GM18867 (cell line): ENCODE results near the gene ADGRF3.
"Not testable (repeated sequence)": the region's sequence is repeated elsewhere in the genome, so short reads cannot be mapped to it uniquely, and the experiment has no call there.

Source experiments
- ATAC-seq: cut with Tn5 transposase; IDR thresholded peaks from one replicate; pipeline ENCODE4 v1.9.1; 2021; ENCODE audit warnings: mild to moderate bottlenecking, moderate library complexity; ENCODE audit not compliant: unreplicated experiment

The ADGRF3 gene

DNA sequence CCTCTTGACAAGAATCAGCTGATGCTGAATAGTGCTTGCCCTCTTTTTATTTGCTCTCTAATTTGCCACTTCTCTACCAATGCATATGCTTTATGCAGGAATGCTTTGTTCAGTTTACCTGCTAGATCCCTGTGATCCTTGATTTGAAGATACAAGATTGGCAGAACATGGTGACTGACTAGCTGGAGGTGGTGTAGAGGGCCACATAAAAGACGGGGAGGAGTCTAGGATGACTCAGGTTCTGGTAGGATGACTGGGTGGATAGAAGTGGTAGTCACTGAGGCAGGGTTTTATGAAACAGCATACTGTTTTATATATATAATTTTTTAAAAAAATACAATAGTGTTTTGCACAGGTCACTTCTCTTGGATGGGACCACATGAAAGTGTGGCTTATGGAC lies 6.3 kb upstream of the ADGRF3 start:
- ATAC-seq: no peak

DNA sequence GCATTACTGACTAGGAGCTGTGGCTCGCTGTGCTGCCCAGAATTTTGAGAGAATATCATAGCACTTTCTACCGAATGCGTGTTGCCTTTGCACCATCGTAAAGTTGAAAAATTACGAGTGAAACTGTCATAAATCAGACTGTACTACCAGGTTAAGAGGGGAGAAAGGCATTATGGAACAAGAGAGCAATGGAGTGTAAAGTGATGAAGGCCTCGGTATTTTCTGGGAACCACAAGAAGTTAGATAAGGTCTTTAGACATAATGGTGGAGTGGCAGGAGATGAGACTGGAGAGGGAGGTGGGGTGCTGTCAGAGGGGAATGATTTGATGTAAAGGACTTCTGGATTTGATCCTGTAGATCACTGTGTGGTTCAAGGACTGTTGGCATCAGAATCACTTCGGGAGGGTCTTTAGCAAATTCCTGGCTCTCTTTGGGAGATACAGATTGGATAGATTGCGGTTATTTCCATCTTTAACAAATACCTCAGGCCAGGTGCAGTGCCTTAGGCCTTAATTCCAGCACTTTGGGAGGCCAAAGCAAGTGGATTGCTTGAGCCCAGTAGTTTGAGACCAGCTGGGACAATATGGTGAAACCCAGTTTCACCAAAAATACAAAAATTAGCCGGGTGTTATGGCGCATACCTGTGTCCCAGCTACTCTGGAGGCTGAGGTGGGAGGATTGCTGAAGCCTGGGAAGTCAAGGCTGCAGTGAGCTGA lies 4.9 kb upstream of the ADGRF3 start:
- no peak for ATAC-seq

DNA sequence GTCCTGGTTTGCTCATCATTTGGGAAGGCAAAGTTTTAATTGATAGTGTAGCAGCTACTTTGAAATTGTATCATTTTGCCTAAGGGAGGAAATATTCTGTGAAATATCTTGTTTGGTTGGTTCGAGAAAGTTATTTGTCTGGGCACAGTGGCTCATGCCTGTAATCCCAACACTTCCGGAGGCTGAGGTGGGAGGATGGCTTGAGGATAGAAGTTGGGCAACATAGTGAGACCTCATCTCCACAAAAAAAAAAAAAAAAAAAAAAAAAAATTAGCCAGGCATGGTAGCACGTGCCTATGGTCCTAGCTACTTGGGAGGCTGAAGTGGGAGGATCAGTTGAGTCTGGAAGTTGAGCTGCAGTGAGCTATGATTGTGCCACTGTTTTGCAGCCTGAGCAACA lies 3.1 kb upstream of the ADGRF3 start:
- no peak for ATAC-seq

DNA sequence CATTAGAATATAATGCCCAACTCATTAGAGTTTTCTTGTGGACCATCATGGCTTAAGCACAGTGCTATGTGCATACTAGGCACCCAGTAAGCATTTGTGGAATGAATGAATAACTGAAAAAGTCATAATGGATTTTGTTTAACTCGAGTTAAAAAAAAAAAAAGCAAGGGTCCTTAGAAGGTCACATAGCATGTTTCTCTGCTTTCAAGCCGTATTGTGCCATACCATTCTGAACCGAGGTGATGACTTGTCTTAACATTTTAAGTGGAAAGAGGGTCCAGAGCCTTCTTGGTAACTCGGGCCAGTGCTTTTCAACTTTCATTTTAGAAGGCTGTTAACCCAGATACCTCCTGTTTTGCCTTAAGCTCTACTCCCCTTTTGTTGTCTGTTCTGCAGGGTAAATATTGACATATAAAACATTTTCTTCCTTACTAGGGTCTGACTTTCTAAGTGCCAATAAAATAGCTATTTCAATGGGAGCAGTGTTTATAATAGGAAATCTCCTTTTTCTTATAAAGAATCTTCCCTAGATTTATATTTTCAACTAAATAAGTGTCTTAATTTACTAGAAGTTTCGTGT lies 787 bp upstream of the ADGRF3 start:
- no peak for ATAC-seq

DNA sequence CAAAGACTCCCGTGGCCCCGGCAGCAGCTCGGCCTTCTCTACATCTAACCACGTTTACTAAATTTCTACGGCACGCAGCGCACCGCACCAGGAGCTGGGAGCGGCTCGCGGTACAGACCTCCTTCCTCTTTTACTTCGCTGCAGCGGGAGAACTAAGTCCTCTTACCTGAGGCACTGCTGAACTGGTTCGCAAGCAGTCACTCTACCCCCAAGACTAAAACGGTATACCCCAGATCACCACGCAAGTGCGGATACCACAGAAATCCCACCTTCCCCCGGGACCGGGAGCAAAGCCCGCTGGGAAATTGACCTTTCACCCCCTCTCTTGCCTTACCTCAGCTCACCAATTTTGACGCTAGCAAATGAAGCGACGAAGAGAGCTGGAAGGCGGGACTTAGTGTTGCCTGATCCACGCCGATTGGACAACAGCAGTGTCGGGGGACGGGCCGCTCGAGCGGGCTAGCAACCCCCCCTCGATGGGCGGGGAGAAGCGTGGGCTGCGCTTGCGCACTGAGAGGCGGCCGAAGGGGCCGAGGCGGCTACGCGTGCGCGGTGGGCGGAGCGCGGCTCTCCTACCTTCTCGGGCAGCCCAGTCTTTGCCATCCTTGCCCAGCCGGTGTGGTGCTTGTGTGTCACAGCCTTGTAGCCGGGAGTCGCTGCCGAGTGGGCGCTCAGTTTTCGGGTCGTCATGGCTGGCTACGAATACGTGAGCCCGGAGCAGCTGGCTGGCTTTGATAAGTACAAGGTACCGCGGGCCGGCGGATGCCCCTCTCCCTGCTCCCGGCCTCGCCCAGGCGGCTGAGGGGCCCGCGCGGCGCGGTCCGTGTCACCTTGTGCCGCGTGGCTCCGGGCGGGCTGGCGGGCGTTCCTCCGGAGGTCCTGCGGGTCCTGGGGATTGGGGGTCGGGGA lies 790 bp downstream of the ADGRF3 start, which contains the start of gene SELENOI:
Gene SELENOI, plus strand, starts transcription at position 599 of the 909 bp plus-strand sequence. Its CDS starts 90 bp downstream, at position 689.
- ATAC-seq: peak; percentile 95

DNA sequence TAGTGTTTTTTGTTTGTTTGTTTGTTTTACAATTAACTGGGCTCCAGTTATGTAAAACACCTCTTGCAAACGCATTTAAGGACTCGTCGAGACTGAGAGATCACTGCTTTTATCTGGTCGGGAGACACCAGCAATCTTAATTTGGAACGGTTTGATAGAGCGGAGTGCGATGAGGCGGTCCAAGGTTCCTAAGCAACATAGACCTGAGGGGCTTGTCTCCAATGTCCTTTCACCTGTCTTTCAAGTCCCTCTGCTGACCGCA lies 1.4 kb downstream of the ADGRF3 start:
- ATAC-seq: no peak

DNA sequence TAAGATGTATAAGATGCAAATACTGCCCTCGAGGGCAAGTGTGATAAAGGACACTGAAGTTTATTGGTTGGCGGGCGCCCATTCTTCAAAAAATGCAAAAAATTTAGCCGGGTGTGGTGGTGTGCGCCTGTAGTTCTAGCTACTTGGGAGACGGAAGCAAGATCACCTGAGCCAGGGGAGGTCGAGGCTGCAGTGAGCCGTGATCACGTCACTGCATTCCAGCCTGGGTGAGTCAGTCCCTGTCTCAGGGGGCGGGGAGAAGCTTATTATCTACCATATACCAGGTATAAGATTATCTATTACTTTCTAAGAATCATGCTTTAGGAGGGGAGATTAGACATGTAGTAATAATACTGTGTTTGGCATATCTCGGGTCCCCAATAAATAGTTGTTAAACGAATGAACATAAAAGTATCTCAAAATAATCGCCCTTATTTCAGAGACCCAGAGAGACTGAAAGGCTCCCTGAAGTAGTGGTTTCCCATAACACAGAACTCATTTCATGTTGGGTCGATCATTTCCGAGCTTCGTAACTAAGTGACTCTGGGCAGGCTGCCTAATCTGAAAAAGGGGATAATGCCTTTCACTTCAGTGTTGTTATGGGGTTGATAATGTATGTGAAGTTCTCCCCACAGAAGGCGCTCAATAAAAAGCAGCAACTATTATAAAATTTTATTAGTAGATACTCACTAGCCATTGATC lies 1.9 kb downstream of the ADGRF3 start:
- ATAC-seq: no peak

DNA sequence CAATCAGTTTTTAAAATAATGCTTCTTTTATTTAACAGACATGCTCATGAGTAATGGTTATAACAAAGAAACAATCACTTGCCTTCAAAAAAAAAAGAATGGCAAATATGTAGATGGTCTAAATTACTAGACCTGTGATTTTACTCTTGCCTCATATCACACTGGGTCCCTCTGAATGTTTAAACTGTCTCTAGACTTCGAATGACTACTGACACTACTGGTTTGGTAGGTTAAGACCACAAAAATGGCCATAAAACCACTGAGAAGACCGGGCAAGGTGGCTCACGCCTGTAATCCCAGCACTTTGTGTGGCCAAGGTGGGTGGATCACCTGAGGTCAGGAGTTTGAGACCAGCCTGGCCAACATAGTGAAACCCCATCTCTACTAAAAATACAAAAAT lies 5.8 kb downstream of the ADGRF3 start:
- ATAC-seq: no peak

DNA sequence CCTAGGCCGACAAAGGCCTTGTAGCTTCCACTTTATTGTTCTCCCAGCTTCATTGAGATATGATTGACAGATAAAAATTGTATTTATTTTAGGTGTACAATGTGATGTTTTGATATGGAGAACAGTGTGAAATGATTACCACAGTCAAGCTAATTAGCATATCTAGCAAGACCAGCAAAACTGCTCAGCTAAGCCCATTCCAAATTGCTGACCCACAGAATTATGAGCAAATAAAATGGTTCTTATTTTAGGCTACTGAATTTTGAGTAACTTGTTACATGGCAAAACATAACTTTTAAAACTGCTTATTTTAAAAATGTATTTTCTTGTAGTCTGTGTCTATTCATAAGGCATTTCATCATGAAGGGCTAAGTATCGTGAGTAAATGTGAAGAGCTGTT lies 9.3 kb downstream of the ADGRF3 start:
- ATAC-seq: no peak

DNA sequence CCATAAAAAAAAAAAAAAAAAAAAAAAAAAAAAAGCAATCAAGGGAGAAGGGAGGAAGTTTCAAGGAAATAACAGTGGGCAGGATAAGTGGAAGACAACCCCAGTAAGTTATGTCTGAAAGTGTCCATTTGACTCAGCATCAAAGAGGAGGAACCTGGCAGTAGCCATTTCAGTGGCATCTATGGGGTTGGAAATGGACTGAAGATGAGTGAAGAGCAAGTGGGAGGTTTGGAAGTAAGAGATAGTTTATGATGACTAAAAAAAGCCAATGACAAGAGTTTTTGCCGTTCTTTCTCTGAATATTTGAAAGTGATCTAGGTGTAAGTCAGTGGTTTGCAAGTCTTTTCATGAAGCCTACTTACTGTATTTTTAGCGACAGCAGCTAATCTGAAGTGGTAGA lies 9.9 kb downstream of the ADGRF3 start:
- no peak for ATAC-seq

DNA sequence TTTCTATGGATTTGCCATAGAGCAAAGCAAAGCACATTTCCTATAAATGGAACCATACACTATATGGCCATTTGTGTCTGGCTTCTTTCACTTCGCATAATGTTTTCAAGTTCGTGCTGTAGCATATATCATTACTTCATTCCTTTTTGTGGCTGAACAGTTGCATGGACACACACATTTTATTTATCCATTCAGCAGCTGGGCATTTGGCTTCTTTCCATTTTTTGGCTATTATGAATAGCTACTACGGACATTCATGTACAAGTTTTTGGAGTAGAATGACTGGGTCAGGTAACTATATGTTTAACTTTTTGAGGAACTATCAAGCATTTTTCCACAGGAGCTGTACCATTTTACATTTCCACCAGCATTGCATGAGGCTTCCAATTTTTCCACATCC lies 11.4 kb downstream of the ADGRF3 start:
- no peak for ATAC-seq

DNA sequence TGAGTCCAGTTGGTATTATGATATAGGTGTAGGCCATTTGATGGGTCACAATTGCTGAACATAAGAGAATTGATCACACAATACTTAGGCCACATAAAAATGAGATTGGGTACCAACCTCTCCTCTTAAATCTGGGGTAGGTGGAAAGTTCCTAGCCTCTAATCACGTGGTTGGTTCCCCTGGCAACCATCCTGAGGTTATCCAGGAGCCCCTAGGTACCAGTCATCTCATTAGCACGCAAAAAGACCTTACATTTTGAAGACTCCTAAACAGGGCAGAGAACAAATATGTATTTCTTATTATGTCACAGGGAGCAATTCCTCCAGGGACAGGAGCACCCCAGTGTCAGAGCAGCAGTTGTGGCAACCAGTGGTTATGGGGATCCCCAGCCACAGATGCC lies 13.3 kb downstream of the ADGRF3 start:
- no peak for ATAC-seq

DNA sequence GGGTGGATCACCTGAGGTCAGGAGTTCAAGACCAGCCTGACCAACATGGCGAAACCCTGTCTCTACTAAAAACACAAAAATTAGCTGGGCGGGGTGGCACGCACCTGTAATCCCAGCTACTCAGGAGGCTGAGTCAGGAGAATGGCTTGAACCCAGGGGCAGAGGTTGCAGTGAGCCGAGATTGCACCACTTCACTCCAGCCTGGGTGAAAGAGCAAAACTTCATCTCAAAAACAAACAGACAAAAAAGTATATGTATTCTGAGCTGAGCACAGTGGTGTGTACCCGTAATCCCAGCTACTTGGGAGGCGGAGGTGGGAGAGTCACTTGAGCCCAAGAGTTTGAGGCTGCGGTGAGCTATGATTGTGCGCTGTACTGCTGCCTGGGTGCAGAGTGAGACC lies 15.3 kb downstream of the ADGRF3 start:
- not testable (repeated sequence) for ATAC-seq

DNA sequence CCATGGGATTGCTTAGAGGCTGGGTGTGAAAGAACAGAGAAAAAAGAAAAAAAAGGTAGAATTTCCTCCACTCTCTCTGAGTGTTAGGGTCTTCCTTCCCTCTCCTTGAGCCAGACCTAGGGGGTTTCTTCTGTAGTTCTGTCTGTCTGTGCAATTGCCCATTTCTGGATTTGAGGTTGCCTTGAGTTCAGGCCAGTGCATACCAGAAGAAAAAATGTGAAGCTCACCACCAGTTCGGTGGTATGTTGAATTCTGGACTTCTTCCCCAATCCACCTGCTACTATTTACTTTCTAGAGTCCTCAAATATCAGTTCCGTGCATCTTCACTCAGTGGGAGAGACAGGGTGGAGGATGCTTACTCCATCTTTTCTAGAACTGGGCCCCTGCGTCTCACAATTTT lies 16.0 kb downstream of the ADGRF3 start:
- ATAC-seq: no peak

DNA sequence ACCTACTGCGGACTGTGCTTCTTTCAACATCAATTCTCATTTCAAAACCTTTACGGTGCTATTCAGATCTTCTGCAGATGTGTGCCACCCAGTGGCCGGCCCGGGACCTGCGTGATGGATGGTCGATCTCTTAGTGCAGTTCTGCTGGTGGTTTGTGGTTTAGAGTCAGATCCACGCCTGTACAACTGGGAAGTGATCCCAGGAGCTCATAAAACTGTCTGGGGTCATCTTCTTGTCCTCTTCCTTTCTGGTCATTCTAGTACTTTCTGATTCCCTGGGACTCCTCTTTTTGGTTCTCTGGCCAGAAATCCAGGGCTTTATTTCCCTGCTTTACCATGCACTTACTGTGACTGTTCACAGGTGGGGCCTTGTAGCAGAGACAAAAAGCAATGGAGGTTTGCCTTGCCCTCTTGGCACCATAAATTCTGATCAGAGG lies 16.5 kb downstream of the ADGRF3 start:
- peak; percentile 58 for ATAC-seq

DNA sequence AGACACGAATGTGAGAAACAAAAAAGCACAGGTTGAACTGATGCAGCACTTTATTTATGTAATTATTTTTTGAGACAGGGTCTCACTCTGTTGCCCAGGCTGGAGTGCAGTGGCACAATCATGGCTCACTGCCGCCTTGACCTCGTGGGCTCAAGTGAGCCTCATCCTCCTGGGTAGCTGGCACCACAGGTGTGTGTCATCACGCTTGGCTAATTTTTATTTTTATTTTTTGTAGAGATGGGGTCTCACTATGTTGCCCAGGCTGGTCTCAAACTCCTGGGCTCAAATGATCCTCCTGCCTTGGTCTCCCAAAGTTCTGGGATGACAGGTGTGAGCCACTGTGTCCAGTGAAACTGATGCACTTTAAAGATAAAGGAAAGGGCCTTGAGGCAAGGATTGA lies 17.5 kb downstream of the ADGRF3 start:
- not testable (repeated sequence) for ATAC-seq

DNA sequence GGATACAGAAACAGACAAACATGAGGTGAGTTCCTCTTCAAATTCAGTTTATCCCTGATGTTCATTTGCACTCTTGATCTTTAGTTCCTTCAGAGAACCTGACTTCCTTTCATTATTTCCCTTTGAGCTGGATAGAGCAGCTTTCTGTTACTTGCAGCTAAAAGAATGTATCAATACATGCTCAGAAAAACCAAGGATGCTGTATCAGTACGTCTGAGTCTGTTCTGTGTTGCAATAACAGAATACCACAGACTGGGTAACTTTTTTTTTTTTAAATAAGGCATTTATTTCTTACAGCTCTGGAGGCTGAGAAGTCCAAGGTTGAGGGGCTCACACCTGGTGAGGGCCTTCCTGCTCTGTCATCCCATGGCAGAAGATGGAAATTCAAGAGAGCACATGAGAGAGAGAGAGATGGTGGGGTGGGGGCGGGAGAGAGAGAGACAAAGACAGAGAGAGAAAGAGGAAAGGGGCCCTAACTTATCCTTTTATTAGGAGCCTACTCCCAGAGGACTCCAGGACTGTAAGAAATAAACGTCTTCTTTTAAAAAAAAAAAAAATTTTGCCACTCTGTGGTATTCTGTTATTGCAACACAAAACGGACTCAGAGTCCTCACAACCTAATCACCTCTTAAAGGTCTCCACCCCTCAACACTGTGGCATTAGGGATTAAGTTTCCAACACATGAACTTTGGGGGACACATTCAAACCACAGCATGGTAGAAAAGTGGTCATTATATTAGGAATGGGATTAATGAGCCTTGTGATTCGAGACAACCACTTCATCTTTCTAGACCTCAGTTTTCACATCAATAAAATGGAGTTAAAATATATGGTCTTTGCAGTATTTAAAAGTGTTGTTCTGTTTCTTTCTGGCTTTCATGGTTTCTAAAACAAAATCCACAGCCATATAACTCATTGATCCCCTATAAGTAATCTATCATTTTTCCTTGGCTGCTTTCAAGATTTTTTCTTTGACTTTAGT lies 19.0 kb downstream of the ADGRF3 start:
- ATAC-seq: no peak

DNA sequence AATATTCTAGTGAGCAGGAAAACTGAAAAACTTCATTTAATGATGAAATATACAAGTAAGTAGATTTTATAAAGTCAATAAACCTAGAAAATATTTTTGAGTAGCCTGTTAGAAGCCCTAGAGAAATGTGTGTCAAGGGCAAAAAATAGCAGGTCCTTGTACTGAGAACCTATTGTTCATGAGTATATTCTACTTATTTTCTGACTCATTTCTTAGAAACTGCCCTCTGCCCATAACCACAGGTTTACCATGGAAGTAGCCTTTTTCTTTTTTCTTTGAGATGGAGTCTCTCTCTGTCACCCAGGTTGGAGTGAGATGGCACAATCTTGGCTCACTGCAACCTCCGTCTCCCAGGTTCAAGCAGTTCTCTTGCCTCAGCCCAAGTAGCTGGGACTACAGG lies 20.1 kb downstream of the ADGRF3 start:
- no peak for ATAC-seq

DNA sequence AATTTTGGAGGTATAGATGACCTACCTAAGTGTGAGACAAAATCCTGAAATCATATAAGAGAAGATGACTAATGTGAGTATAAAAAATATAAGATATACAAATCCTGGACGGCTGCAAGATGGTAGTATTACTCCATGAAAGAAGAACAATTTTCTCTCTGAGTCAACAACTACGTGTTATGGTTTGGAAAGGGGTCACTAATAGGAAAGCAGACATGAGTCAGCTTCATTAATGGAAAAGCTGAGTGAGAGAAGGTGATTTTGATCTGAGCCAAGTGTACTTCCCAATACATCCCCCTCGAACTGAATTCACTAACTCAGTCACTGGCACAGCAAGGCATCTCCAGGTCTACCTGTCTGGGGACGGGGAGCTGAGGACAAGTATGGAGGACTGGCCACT lies 20.7 kb downstream of the ADGRF3 start:
- ATAC-seq: no peak

DNA sequence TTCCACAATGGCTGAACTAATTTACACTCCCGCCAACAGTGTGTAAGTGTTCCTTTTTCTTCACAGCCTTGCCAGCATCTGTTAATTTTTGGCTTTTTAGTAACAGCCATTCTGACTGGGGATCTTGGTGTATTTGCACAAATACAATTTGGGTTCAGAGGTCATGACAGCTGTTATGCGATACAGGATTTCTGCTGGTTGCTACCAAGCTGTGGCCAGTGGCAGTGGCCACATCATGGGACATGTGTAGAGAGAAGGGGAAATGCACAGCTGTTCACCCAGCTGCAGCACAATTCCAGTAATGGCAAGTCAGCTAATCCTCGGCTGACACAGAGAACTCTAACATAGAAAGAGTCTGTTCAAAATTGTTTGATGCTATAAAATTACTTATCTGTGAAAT lies 21.7 kb downstream of the ADGRF3 start:
- no peak for ATAC-seq
